Superior temporal gyrus (tissue), 1 donor: Measurements from ENCODE around the gene CAST.
A peak's percentile ranks its signal among the peaks of the same experiment; 100 is the strongest.
"Not testable (repeated sequence)": the region's sequence is repeated elsewhere in the genome, so short reads cannot be mapped to it uniquely, and the experiment has no call there.

ENCODE experiments used
- DNase-seq: peaks from one replicate; pipeline ENCODE4 v3.0.0-alpha.2; 2016; ENCODE audit errors: extremely low spot score

CAST gene

GRCh38 chr5:96661855-96662724, at the start of gene CAST:
Gene CAST (plus strand): TSS chr5:96662376. CDS start chr5:96662423, 47 bp downstream.
- DNase-seq = no peak

- peak; percentile 96 for DNase-seq
These were observed 48.0 kb upstream of the CAST start for GRCh38 chr5:96614110-96614691.

- no peak for DNase-seq
These were observed 47.0 kb upstream of the CAST start for GRCh38 chr5:96615223-96615622.

- DNase-seq = no peak
These were observed 45.4 kb upstream of the CAST start for GRCh38 chr5:96616801-96617200.

- not testable (repeated sequence) for DNase-seq
These were observed 43.7 kb upstream of the CAST start for GRCh38 chr5:96618311-96619016.

- no peak for DNase-seq
These were observed 42.2 kb upstream of the CAST start for GRCh38 chr5:96619946-96620345.

GRCh38 chr5:96624596-96624995, 37.6 kb upstream of the CAST start:
- no peak for DNase-seq

GRCh38 chr5:96625365-96625764, 36.8 kb upstream of the CAST start:
- no peak for DNase-seq

- no peak for DNase-seq
These were observed 35.2 kb upstream of the CAST start for GRCh38 chr5:96626956-96627355.

- DNase-seq = no peak
These were observed 34.3 kb upstream of the CAST start for GRCh38 chr5:96627792-96628398.

- no peak for DNase-seq
These were observed 33.8 kb upstream of the CAST start for GRCh38 chr5:96628406-96628805.

- DNase-seq = no peak
These were observed 32.4 kb upstream of the CAST start for GRCh38 chr5:96629774-96630173.

GRCh38 chr5:96633820-96634219, 28.4 kb upstream of the CAST start:
- DNase-seq = no peak

GRCh38 chr5:96634881-96635280, 27.3 kb upstream of the CAST start:
- no peak for DNase-seq

- no peak for DNase-seq
These were observed 26.1 kb upstream of the CAST start for GRCh38 chr5:96636046-96636445.

- DNase-seq = no peak
These were observed 25.6 kb upstream of the CAST start for GRCh38 chr5:96636594-96636993.

- DNase-seq = no peak
These were observed 25.0 kb upstream of the CAST start for GRCh38 chr5:96637196-96637595.

GRCh38 chr5:96638561-96638960, 23.6 kb upstream of the CAST start:
- no peak for DNase-seq

- DNase-seq = no peak
These were observed 21.5 kb upstream of the CAST start for GRCh38 chr5:96640696-96641095.

- no peak for DNase-seq
These were observed 20.6 kb upstream of the CAST start for GRCh38 chr5:96641368-96642280.

GRCh38 chr5:96642281-96642640, 19.9 kb upstream of the CAST start:
- no peak for DNase-seq
